ENCODE results near the gene BTBD19.
"Not testable (repeated sequence)": the region's sequence is repeated elsewhere in the genome, so short reads cannot be mapped to it uniquely, and the experiment has no call there.

BTBD19 gene, protein sequence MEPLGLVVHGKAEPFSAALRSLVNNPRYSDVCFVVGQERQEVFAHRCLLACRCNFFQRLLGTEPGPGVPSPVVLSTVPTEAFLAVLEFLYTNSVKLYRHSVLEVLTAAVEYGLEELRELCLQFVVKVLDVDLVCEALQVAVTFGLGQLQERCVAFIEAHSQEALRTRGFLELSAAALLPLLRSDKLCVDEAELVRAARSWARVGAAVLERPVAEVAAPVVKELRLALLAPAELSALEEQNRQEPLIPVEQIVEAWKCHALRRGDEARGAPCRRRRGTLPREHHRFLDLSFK

DNA sequence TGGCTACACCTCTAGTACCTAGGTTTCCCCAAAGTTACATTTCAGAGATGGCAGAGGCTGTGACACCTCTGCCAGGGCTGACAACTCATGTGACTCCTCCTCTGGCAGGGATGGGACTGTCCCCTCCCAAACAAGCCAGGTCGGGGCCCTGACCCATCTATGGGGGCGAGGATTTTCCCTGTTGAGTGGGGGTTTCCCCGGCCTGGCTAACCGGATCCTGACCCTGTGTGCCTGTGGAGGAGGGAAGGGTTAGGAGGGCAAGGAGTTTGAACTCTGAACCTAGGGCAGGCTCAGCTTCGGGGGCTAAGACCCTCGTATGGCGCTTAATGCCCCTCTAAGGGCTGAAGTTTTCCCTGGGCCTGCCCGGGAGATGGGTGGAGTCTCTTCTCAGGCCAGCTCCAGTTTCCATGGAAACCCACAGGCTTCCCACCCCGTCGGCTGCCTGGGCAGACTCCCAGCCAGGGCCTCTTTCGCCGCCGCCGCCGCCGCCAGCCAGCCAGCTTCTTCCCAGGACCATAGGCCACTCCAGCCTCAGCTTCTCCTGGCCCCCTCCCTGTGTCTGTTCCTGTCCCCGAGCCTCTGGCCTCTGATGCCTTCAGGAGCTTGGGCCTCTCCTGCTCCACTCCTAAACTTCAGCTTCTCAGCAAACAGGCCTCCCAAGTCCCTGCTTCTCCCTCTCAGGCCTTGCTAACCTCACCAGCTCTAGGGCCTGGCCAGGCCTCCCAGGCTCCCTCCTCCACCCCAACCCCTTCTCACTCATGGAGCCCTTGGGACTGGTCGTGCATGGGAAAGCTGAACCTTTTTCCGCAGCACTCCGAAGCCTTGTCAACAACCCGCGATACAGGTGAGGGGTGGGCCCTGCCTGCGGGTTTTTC lies at the start of gene BTBD19:
Gene BTBD19 (plus strand): TSS at position 461 of the 875 bp plus-strand sequence. CDS start 298 bp downstream, at position 759.
- no peak for DNase-seq (ENCODE audit: low read depth, low spot score)

DNA sequence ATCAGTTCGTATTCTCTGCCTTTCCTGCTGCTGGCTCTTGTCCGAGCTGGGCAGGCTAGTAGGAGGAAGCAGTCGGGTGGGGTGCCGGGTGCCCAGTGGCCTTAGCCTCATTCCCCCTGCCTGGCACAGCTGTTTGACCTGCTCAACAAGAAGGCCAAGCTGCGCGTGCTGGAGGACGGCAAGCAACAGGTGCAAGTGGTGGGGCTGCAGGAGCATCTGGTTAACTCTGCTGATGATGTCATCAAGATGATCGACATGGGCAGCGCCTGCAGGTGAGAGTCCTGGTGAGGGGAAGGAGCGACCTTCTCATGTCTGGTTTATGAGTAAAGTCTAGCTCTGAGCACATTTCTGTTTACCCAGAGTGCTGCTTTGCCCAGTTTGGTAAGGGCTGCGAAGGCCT lies 49.2 kb upstream of the BTBD19 start:
- DNase-seq (ENCODE audit: low read depth, low spot score) = no peak

DNA sequence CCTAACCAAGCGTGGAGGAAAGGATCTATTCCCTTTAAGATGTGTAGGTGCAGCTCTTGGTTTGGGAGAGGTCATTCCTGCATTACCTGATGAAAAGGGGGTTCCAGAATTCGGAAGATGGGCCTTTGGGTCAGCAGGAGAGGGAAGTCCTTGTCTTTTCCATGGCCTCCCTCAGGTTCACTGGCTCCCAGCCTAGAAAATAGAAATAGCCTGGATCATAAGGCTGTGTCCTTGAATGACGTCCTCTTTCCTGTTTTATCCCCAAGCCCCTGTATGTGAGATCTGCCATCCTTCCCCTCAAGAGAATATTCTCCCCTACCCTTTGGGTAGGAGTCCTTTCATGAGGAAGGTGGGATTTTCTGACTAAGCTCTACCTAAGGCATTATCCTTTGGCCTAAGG lies 47.4 kb upstream of the BTBD19 start:
- DNase-seq (ENCODE audit: low read depth, low spot score) = no peak

DNA sequence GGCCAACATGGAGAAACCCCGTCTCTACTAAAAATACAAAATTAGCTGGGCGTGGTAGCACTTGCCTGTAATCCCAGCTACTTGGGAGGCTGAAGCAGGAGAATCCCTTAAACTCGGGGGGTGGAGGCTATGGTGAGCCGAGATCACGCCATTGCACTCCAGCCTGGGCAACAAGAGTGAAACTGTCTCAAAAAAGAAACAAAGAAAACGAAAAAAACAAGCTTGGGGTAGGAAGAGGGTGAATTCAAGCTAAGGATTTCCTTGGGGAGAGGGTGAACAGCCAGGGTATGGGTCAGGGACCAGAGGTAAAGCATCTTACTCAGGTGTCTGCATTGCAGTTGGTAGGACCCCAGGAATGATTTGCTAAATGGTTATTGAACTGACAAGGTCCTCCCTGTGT lies 41.9 kb upstream of the BTBD19 start:
- not testable (repeated sequence) for DNase-seq (ENCODE audit: low read depth, low spot score)

DNA sequence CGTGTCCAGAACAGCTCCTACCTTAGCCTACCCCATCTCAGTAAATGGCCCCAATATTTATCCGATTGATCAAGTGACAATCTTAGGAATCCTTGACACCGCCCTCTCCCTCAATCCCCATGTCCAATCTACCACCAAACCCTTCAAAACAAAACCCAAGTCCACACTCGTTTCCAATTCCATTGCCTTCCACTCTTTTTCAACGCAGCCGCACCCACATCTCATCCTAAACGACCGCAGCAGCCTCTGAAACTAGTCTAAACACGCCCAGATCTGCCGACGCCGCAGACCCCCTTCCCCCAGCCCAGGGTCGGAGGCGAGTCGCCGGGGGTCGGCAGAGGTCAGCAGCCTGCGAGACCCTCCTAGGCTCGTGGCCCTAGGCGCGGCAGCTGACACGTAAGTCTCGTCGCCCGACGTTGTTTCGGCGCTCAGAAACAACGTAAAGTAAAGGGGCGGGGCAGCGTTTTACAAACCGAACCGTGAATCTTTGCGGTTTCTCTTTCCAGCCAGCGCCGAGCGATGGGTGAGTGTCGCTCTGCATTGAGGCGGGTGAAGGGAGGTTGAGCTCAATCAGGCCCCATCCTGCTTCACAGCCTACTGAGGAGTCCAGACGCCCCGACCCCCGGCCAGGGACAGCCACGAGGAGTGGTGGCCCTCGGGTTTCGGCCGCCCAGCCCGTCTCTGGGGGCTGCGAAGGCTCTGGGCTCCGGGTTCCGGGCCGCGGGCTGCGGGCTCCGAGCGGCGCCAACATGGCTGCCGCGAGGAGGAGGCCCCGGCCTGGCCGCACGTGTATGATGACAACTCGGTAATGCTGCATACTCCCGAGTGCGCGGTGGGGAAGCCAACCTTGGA lies 33.0 kb upstream of the BTBD19 start, which contains the start of gene RPS8:
Gene RPS8 (plus strand): TSS at position 463 of the 852 bp plus-strand sequence. CDS start 57 bp downstream, at position 520.
- DNase-seq (ENCODE audit: low read depth, low spot score) = peak; percentile 86

DNA sequence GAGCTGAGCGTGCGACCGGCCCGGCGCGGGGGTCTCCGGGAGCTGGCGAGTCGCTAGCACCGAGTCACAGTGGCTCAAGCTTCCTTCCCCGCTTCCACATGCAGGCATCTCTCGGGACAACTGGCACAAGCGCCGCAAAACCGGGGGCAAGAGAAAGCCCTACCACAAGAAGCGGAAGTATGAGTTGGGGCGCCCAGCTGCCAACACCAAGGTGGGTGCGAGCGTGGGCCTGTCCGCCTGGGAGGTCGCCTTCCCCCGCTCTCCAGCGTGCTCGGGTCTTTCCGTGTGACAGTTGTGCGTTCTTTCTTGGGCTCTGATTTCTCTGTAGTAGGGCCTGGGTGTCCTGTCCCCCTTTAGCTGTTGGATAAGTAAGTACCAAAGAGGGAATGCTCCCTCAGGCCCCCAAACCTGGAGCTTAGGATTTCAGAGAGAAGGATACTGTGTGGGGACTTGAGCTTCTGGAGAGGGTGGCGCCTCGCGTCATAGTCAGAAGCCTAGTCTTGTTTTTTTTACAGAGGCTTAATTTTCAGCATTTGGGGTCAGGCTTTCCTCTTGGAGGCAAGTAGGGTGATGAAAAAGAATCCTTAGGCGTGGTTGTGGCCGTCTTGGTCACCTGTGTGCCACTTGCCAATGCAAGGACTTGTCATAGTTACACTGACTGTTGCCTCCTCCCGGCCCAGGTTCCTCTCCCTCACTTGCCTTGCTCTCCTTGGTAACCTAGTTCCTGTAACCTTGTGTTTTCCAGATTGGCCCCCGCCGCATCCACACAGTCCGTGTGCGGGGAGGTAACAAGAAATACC lies 32.2 kb upstream of the BTBD19 start:
- DNase-seq (ENCODE audit: low read depth, low spot score) = no peak

DNA sequence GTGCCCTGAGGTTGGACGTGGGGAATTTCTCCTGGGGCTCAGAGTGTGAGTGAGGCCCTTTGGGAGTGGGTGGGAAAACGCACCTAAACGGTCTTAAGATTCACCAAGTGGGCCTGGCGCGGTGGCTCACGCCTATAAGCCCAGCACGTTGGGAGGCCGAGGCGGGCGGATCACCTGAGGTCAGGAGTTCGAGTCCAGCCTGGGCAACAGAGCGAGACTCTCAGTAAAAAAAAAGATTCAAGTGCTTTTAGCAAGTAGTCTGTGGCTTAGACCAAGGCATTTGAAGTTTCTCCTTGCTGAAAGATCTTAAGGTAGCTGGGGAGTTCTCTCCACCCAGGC lies 31.6 kb upstream of the BTBD19 start:
- no peak for DNase-seq (ENCODE audit: low read depth, low spot score)

DNA sequence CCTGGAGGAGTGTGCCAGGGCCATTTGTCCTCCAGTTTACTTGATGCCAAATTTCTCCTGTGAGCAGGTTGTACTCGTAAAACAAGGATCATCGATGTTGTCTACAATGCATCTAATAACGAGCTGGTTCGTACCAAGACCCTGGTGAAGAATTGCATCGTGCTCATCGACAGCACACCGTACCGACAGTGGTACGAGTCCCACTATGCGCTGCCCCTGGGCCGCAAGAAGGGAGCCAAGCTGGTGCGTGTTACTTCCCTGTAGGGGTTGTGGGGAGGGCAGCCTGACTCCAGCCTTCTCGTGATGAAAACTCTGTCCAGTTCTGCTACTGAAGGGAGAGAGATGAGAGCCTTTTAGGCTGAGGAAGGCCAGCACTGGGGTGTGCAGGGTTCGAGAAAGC lies 30.8 kb upstream of the BTBD19 start:
- DNase-seq (ENCODE audit: low read depth, low spot score) = no peak

DNA sequence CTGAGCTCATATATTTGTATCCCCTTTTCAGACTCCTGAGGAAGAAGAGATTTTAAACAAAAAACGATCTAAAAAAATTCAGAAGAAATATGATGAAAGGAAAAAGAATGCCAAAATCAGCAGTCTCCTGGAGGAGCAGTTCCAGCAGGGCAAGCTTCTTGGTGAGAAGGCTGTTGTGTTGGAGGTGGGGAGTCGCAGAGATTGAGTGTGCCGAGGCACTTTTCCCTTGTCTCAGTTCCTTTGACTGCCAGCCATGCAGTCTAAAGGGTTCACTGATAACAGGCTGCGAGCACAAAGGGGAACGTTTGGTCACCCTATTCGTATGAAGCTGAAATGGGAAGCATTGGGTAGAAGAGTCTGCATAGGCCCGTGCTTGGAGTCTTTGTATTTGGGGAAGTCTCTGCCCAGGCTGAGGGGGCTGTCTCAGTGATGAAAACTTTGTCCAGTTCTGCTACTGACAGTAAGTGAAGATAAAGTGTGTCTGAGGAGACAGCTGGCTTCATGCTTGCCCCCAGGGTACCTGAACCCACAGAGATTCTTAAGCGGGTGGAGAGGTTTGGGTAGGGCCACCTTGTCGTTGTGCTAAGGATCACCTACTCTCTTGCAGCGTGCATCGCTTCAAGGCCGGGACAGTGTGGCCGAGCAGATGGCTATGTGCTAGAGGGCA lies 30.2 kb upstream of the BTBD19 start:
- no peak for DNase-seq (ENCODE audit: low read depth, low spot score)

DNA sequence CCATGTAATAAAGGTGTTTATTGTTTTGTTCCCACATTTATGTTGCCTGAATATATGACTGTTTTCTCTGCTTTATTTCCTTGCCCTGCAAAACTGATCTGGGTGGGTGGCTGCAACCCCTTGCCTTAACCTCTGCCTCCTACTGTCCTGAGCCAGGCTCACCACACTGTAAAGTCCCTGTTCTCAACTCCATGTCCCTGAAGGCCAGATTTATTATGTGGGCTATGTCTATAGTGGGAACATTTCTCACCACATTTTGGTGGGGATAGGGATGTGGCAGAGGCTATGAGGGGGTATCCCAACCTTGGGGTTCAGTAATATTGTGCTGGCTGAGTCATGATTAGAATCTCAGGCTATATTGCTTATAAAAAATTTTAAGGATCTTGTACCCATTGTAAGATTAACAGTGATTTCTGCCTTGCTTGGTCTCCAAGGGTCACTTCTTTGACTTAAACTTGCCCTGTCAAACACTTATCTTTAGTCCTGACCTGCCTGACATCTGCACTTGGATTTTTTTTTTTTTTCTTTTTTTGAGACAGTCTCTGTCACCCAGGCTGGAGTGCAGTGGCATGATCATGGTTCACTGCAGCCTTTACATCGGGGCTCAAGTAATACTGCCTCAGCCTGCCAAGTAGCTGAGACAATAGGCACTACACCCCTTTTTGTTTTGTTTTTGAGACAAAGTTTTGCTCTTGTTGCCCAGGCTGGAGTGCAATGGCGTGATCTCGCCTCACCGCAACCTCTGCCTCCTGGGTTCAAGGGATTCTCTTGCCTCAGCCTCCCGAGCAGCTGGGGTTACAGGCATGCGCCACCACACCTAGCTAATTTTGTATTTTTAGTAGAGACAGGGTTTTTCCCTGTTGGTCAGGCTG lies 29.4 kb upstream of the BTBD19 start:
- DNase-seq (ENCODE audit: low read depth, low spot score) = no peak

DNA sequence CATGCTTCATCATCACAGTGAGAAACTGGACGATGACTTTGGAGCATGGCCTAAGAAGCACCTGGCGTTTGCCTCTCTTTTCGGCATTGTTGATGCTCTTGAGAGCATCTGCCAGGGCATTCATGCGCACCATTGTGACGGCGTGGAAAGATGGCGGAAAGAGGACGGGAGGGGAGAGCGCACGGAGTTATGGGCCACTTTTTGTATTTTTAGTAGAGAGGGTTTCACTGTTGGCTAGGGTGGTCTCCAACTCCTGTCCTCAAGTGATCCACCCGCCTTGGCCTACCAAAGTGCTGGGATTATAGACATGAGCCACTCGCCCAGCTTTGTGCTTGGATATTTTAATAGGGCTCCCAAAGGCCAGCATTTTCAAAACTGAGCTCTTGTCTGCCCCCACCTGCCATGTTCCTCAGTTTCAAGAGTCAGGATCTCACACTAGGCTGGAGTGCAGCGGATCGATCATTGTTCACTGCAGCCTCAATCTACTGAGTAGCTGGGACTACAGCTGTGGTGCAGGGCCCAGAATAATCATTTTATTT lies 27.7 kb upstream of the BTBD19 start:
- no peak for DNase-seq (ENCODE audit: low read depth, low spot score)

DNA sequence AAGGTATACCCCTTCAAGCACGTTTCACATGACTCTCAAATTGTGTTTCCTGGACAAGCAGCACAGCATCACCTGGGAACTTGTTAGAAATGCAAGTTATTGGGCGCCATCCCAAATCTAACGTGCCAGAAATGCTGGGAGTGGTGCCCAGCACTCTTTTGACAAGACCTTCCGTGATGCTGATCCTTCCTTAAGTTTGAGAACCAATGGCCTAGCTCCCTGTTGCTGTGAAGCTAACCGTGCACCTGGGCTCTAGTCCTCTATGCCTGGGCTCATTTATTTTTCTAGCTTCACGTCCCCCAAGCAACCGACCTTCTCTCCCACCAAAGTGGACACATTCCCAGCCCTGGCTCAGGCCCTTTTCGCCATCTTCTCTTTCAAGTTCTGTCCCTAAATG lies 24.6 kb upstream of the BTBD19 start:
- DNase-seq (ENCODE audit: low read depth, low spot score) = no peak

- no peak for DNase-seq (ENCODE audit: low read depth, low spot score)
These were observed 24.0 kb upstream of the BTBD19 start for GRCh38 chr1:44784094-44785028.

GRCh38 chr1:44785029-44785380 lies 23.3 kb upstream of the BTBD19 start:
- DNase-seq (ENCODE audit: low read depth, low spot score) = no peak

DNA sequence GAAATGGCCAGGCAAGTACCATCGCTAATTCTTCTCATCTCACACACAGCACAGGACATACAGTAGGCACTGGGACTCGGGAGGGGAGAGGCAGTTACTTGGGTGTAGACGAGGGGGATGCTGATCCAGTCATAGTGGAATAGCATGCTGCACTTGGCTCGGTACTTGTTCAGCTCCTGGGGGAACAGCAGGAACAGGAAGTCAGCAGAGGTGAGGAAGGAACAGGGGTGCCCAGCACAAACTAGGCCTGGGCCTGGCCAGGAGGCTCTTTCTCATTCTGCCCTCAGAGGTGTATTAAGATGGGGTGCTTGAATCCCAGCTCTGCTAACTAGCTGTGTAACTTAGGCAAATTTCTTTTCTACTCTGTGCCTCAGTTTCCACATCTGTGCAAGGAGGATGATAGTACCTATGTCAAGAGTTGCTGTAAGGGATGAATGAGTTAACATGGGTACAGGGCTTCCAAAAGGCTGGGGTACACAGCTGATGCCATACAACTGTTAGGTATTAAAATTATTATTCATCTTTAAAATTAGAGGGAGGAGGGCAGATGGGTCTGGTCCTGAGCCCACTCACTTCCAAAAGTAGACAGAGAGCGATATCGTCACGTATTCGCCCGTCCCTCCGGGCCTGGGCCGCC lies 22.7 kb upstream of the BTBD19 start:
- no peak for DNase-seq (ENCODE audit: low read depth, low spot score)

DNA sequence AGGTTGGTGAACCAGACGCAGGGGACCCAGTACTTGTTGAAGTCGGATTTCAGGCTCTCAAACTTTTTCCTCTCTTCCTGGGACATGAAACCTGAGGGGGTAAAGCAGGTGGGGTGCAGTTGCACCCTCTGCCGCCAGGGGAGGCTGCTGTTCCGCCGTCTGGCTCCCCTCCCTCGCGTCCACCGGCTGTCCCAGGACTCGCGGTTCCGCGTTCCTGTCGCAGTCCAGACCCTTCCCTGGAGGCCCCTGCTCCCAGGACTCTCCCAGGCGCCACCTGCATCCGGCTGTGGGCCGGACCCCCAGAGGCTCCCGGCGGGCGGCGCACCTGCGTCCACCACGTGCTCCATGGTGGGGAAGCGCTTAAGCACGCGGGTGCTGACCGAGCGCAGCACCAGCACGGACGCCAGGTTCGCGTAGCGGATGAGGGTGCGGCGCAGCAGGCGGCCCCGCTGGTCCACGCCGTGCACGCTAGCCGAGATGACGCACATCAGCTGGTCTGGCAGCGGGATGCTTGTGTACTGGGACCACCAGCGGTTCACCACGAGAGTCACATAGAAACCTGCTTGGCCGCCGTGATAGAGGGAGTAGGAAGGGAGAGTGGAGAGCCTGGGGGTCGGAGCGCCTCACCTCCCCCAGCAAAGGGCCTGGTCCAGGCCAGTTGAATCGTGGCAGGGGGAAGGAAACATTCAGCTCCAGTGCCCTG lies 22.0 kb upstream of the BTBD19 start:
- DNase-seq (ENCODE audit: low read depth, low spot score) = no peak

DNA sequence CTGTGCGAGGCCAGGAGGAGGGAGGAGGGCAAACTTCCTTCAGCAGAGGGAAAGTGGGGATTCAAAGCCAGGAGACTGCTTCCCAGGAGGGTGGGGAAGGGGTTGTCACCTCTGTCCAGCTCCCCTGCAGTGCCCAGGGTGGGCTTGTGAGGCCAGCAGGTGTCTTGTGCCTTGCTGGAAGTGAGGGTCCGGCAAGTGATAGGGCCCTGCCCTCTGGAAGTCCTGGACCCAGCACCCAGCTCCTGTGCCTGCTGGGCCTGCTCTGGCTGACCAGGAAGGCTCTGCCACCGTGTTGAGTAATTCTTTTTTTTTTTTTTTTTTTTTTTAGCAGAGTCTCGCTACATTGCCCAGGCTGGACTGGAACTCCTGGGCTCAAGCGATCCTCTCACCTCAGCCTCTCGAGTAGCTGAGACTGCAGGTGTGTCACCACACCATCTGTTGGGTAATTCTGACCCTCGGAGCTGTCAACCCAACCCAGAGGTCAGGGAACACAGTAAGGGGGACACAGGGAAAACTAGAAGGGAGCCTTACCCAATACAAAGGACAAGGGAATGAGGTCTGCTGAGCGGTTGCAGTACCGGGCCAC lies 21.4 kb upstream of the BTBD19 start:
- no peak for DNase-seq (ENCODE audit: low read depth, low spot score)
